ACHN (cell line): ENCODE results near the gene ERLEC1.
"Not testable (repeated sequence)": the region's sequence is repeated elsewhere in the genome, so short reads cannot be mapped to it uniquely, and the experiment has no call there.

Experiments used
- DNase-seq: peaks from one replicate; pipeline ENCODE4 v3.0.0-alpha.2; 2015
- in situ Hi-C: cut with HindIII; loops from 2 replicates; pipeline ENCODE4 v1.10.0; 2017; ENCODE audit warnings: low sequenced_read_pairs, low pct_ligation_motif_present, low pct_unique_long_range_greater_than_20kb

The ERLEC1 gene, protein sequence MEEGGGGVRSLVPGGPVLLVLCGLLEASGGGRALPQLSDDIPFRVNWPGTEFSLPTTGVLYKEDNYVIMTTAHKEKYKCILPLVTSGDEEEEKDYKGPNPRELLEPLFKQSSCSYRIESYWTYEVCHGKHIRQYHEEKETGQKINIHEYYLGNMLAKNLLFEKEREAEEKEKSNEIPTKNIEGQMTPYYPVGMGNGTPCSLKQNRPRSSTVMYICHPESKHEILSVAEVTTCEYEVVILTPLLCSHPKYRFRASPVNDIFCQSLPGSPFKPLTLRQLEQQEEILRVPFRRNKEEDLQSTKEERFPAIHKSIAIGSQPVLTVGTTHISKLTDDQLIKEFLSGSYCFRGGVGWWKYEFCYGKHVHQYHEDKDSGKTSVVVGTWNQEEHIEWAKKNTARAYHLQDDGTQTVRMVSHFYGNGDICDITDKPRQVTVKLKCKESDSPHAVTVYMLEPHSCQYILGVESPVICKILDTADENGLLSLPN

DNA sequence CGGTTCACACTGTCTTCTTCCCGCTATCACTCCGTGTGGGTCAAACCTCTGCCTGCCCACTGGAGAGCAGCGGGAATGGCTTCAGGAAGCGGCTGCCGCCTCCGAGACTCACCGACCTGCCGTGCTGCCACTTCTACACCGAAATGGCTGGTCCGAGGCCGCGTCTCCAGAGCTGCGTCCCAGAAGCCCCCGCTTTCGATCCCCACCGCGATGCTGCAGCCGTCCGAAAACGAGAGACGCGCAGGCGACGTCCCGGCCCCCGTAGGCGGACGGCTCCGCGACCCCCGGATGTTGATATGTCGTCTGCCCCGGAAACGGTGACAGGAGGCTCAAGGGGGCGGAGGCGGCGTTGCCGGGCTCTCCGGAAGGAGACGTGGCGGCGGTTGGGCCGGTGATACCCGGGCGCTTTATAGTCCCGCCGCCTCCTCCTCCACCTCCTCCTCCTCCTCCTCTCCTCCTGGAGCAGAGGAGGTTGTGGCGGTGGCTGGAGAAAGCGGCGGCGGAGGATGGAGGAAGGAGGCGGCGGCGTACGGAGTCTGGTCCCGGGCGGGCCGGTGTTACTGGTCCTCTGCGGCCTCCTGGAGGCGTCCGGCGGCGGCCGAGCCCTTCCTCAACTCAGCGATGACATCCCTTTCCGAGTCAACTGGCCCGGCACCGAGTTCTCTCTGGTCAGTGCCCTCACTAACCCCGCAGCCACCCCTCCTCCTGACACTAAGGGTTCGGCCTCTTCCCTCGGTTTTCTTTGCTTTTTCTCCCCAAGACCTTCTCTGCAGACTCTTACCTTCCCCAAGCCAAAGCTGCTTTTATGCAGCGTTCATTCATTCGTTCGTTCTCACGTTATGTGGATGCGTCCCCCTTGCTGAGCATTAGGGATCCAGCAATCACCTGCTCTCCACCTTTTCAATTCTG lies at the start of gene ERLEC1, which contains the start of gene ASB3:
Gene ERLEC1 (plus strand): TSS at position 340 of the 909 bp plus-strand sequence. CDS start 167 bp downstream, at position 507.
Gene ASB3 (minus strand): TSS at position 249 of the 909 bp plus-strand sequence. CDS start 21,381 bp downstream, outside the sequence.
- DNase-seq = peak; percentile 83
- in situ Hi-C loops = no loop called here

DNA sequence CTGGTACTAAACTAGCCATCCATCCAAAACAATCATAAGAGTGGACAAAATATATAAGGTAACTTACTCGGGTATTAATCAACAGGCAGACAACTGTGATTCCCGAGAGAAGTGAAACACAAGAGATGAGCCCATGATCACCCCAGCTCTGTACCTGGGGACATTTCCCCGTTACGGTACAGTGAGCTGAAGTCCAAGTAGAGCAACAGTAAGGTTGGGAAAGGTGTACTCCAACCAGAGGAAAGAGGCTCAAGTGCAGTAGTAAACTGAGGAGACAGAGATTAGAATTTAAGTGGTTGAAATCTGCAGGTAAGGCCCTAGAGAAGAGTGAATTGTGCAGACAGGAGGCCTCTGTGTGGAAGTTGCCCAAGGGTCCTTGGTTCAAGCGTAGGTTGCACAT lies 49.8 kb upstream of the ERLEC1 start:
- in situ Hi-C loops = no loop called here
- DNase-seq = no peak

DNA sequence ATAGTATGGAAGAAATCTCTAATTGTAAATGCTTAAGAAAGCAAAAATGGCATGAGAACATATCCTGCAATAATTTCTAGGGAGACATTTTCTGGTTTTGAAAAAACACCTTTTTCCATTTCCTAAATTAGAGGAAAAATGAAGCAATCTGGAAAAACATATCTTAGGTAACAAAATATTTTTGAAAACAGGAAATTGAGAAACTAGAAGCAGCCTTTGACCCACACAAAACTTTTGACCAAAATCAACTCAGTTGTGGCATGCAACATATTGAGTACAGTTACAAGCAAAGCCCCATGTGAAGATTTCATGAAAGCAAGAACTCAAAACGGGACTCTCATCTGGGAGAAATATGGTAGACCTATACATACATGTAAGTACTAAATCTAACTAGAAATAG lies 47.8 kb upstream of the ERLEC1 start:
- in situ Hi-C loops = no loop called here
- no peak for DNase-seq

DNA sequence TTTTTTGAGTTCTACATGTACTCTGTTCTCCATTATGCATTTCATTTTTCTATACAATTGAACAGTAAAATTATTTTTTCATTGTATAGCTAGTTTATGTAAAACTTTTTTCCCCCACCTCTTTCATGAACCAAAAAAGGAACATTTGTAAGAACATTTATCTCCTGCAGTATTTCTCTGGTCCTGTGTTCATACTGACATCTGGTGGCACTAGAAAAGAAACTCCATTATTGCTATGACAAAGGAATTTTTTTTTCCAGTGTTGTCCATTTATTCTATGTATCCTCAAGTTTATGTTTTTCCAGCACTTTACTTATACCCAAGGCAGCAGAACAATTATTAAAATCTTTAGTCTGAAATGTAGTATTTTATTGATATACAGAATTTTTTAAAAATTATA lies 46.7 kb upstream of the ERLEC1 start:
- in situ Hi-C loops = no loop called here
- peak; percentile 47 for DNase-seq

DNA sequence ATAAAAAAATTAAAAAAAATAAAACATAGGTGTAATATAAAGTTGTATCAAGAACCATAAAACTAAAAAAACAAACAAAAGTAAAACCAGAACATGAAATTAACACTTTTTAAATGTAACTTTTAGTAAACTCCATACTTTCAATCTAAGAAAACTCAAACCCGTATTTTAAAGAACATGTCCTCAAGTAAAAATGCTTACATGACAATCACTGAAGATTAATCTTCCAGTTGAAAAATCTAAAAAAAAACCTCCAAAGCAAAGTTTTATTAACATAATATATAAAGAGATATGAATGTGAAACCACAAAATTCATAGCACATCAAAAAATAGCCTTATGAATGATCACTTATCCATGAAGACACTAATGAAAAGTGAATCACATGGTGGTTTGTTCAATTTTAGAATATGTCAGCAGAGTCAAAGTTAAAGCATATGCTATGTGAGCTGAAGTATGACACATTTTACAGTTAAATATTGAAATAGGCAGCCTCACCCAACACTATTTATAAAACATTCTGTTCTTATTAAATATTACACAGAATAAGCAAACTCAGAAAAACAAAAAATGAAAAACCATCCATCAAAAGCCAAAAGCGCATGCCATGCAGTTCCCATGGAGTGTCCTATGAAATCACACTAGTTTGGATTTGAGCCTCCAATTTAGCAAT lies 42.3 kb upstream of the ERLEC1 start:
- no peak for DNase-seq
- in situ Hi-C loops = no loop called here

DNA sequence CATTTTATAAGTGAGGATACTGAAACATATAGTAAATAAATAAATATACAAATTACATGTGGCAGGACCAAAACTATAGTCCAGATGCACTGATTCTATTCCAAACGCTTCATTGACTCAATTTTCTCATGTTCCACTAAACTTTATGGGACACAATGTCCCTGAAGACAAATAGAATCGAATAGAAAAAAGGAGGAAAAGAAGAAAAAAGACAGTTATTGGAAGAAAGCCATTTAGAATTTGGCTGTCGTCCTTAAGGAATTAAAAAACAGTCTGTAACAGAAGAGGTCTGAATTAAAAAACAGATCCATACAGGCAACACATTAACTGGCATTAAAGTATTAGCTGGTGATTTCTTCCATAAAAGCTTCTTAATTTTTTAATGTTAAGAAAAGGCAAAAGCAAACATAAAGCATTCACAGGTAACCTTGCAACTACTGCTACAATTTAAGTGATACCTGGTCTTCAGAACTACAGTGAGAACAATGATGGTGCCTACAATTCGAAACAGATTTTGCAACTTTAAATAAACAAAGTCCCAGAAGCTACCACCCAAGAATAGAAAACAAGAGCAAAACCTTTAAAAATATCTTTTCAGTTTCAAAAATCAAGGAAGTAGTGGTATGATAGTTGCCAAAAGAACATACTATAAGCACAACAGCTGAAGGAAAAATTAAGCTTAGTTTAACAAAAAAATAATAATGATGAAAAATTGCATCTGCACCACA lies 36.6 kb upstream of the ERLEC1 start:
- no peak for DNase-seq
- in situ Hi-C loops = no loop called here

DNA sequence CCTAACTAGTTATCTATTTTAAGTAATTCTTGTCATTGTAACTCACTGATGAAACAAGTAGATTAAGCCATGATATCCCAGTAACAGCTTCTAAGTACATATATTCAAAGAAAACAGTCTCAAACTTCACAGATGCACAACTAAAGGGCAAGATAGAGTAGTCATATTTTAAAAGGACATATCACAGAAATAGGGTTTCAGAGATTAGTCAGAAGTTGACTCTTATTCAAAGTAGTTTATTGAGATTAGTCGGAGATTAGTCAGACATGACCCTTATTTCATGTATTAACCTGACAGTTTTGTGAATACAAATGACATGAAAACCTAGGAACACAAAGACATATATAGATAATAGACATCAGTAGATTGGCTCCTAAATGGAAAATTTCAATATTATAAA lies 35.1 kb upstream of the ERLEC1 start:
- in situ Hi-C loops = no loop called here
- no peak for DNase-seq

DNA sequence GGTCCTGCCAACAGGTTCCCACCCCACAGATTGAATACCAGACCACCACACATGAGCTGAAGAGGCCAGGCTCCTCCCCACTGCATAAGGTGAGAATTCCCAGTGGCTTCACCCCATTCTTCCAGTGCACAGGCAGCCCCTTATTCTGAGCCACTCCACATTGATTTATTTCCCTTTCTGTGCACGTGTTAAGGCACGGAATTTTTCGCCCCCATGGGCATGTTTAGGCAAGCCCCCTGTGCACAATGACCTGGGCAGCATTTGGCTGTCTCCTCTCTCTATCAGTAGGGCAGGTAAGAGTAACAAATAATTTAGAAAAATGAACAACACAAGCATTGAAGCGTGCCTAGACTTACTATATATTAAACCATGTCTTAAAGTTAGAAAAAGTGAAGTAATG lies 34.5 kb upstream of the ERLEC1 start:
- DNase-seq = no peak
- in situ Hi-C loops = no loop called here

DNA sequence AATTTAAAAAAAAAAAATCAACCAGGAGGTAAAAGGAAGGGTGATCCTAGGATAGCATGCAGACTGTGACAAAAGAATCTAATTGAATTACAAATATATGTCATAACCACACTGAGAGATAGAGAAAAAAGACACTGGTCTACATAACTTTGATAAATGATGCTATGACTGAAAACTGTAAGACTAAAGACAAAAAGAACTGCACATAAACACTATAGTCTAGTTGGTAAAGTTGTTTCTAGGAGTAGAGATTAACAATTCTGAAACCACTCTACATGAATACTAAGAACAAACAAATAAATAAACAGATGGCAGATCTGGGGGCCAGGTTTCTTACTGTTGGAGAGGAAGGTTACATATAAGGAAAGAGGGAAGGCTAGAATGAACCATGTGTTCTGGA lies 33.8 kb upstream of the ERLEC1 start:
- in situ Hi-C loops = no loop called here
- no peak for DNase-seq

DNA sequence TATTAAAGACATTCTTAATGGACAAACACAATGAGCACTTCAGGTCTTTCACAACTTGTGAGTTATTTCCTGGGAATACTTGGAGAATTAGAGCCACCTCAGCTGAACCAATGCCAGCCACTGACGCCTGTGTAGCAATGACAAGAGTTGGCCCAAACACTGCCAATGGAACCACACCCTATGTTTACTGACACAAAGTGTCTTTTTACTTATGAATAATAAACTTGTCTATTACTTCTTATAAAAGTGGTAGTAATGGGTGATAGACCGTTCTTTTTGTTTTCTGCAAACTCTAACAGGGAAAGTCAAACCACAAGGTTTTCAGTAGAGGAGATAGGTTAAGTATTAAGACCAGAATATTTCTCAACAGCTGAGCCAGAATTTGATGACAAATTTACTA lies 31.7 kb upstream of the ERLEC1 start:
- in situ Hi-C loops = no loop called here
- DNase-seq = no peak

DNA sequence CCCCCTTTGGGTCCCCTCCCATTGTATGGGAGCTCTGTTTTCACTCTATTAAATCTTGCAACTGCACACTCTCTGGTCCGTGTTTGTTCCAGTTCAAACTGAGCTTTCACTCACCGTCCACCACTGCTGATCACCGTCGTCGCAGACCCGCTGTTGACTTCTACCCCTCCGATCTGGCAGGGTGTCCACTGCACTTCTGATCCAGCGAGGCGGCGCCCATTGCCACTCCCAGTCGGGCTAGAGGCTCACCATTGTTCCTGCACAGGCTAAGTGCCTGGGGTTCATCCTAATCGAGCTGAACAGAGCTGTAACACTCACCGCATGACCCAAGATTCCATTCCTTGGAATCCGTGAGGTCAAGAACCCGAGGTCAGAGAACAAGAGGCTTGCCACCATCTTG lies 30.2 kb upstream of the ERLEC1 start:
- in situ Hi-C loops = no loop called here
- DNase-seq = no peak

DNA sequence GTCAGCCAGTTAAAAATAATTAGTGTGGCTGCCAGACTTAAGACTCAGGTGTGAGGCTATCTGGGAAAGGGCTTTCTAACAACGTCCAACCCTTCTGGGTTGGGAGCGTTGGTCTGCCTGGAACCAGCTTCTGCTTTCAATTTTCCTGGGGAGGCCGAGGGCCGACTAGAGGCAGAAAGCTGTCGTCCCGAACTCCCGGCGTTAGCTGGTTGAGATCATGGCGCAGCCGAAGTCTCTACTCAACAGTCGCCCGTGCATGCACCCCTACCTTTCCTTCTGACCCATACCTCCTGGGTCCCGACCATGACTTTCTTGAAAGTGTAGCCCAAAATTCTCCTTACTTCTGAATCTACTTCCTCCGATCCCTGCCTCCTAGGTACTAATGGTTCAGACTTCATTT lies 29.6 kb upstream of the ERLEC1 start:
- in situ Hi-C loops, DNase-seq: not testable (repeated sequence)

DNA sequence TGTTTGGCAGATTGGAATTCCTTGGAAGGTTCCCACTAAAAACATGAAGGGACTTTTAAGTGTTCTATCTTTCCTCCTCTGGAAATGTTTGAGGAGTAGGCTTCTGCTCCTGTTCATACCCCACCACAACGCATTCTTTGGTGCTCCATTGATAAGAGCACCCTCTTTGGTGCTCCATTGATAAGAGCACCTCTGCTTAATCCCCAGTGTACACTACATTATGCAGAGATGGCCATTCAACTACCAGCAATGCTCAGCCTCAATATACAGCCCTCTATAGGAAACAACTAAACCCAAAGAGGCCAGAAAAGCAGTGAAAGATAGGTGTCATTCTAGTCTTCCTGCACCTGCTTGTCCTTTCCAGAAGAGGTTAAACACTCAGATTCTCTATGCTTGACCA lies 21.1 kb upstream of the ERLEC1 start:
- DNase-seq = no peak
- in situ Hi-C loops = no loop called here

DNA sequence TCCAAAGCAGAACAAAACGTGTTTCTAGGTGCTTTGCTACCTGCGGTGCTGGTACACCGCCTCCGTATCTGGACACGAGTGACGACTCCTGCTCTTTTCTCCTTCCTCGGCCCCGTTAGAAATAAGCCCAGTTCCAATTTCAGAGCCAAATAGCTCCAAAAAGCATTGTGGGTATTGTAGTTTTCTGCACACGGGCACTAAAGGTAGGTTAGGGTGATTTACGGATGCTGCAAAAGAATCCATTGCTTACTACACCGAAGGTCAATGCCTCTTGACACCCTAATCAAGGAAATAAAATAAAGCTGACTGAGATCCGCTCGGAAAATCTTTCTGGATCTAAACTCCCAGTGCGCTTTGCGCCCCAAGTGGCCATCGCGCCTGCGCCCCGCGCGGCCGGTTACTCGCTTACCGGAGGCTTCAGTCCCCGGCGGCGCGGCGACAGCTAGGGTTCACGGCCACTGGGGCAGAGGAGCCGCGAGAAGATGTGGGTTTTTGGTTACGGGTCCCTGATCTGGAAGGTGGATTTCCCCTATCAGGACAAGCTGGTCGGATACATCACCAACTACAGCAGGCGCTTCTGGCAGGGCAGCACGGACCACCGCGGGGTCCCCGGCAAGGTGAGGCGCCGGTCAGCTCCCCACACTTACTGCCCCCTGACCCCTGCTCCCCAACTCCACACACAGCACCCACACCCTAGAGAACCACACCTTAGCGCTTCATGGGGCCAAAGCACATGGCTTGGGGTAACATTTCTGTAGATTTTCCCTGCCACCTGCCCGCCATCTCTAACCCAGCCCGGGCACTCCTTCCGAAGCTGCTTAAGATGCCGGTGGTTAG lies 19.2 kb upstream of the ERLEC1 start, which contains the start of gene CHAC2:
Gene CHAC2 (plus strand): TSS at position 400 of the 837 bp plus-strand sequence. CDS start 83 bp downstream, at position 483.
- in situ Hi-C loops = no loop called here
- DNase-seq = peak; percentile 91

DNA sequence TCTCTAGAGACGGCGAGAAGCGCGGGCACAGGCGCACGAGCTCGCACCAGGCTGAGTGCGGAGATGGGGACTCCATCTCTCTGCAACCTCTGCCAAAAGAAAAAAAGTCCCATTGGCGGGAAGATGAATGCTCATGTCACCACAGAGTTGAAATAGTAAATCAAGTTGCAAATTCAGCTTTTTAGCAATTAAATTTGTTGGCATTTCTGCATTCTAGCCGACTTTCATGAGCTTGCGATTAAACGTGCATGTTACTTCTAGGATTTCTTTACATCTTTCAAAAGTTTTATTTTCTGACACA lies 18.7 kb upstream of the ERLEC1 start:
- in situ Hi-C loops = no loop called here
- DNase-seq = peak; percentile 75

DNA sequence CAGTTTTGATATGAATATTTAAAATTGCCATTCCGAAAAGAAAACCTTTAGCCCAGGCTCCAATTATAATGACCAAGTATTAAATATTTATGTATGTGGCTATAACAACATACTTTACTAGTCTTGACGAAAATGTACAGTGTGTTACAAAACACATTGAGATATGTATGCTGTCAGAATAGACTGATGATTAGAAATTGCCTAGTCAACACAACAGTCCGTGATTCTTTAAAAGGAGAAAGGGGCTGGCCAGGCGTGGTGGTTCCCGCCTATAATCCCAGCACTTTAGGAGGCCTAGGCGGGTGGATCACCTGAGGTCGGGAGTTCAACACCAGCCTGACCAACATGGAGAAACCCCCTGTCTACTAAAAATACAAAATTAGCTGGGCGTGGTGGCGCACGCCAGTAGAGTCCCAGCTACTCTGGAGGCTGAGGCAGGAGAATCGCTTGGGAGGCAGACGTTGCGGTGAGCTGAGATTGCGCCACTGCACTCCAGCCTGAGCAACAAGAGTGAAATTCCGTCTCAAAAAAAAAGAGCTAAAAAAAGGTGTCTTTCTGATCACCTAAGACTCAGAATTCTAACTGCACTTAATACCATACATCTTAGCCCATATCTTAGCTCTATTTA lies 17.4 kb upstream of the ERLEC1 start:
- in situ Hi-C loops = no loop called here
- DNase-seq = no peak

DNA sequence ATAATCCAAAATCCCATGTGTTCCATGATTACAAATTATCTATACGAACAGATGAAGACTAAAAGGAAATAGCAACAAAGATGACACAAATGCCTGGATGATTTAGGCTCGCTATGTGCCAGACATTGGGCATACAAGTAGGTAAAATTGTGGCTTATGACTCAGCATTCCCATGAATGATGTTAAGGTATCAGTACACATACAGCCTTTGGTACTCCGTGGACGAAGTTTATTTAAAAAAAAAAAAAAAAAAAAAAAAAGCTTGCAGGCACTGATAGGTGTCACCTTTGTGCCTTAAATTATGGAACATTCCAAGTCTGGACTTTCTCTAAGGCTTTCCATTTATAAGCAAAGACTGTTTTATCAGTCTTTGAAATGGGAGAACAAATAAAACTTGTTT lies 16.6 kb upstream of the ERLEC1 start:
- in situ Hi-C loops = no loop called here
- no peak for DNase-seq
